Keratinocyte (primary cell): ENCODE results near the gene MYH7B.

ENCODE experiments used
- EZH2 ChIP-seq: IDR thresholded peaks from one replicate; pipeline ENCODE4 v1.6.1; 2012; ENCODE audit warnings: inconsistent platforms, mild to moderate bottlenecking, low read length, moderate library complexity
- TF ChIP-seq, protein P1 (sequence below), 3 experiments: IDR thresholded peaks in 1 of 3; conservative IDR thresholded peaks in 1 of 3; optimal IDR thresholded peaks in 1 of 3; 2 replicates in 2 of 3; 3 replicates in 1 of 3; pipeline versions ENCODE3 to v1.5.1; 2011; ENCODE audit warnings: low read length in 3 of 3, mild to moderate bottlenecking in 3 of 3, moderate library complexity in 2 of 3, control low read depth in 1 of 3, inconsistent platforms in 1 of 3; ENCODE audit not compliant: insufficient read depth in 2 of 3; ENCODE audit errors: extremely low read depth in 1 of 3

- TF ChIP-seq, protein P1, sequence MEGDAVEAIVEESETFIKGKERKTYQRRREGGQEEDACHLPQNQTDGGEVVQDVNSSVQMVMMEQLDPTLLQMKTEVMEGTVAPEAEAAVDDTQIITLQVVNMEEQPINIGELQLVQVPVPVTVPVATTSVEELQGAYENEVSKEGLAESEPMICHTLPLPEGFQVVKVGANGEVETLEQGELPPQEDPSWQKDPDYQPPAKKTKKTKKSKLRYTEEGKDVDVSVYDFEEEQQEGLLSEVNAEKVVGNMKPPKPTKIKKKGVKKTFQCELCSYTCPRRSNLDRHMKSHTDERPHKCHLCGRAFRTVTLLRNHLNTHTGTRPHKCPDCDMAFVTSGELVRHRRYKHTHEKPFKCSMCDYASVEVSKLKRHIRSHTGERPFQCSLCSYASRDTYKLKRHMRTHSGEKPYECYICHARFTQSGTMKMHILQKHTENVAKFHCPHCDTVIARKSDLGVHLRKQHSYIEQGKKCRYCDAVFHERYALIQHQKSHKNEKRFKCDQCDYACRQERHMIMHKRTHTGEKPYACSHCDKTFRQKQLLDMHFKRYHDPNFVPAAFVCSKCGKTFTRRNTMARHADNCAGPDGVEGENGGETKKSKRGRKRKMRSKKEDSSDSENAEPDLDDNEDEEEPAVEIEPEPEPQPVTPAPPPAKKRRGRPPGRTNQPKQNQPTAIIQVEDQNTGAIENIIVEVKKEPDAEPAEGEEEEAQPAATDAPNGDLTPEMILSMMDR (optimal IDR thresholded peaks at IDR 0.05 in 1 of 3, IDR thresholded peaks at IDR 0.05 in 1 of 3, conservative IDR thresholded peaks at IDR 0.05 in 1 of 3; ENCODE audit: extremely low read depth in 1 of 3, insufficient read depth in 2 of 3, low read length in 3 of 3): no peak
- TF ChIP-seq EZH2: no peak
These were observed 11.8 kb downstream of the MYH7B start for GRCh38 chr20:34967421-34967820.
